Stimulated activated CD4-positive, alpha-beta T cell treated with anti-CD3 and anti-CD28 coated beads, Interleukin-15, amount 100 ng/mL, for 1 hour (primary cell): Measurements from ENCODE around the gene FIG4.
"Not testable (repeated sequence)": the region's sequence is repeated elsewhere in the genome, so short reads cannot be mapped to it uniquely, and the experiment has no call there.

ENCODE experiments used
- DNase-seq, 2 donors: peaks; one replicate each; pipeline ENCODE4 v3.0.0-alpha.2; 2020; ENCODE audit warnings: low read depth in 1 of 2, low spot score in 1 of 2

Gene FIG4

DNA sequence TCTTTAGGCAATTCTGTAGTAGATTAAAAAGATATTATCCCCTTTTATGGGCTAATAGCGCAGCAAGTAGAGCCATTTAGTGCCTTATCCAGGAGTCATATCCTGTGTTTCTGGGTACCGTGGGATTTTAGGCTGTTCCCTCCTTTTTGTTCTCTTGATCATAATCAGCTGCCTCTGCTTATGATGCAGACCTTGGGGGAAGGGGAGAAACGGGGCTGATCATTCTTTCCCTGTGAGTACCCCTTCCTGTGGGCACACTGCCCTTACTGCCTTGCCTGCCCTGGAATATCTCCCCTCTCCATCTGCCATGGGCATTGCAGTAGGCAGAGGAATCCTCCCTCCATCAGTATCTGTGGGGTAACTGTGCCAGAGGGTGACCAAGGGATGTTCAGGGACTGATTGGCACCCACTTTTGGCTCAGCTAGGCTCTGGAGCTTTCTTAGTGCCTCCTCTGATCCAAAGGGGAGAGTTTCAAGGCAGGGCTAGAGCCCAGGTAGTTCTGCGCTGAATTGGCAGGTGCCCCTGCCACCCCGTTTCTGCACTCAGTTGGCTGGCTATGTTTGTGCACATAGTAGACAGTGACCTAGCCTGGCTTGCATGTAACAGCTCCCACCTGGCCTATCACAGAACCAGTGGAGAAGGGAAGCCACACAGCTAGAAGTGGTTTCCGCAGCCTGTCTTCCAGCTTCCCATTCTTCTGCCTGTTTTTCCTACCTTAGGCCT is 103.3 kb downstream of the FIG4 start:
- DNase-seq, result no peak

DNA sequence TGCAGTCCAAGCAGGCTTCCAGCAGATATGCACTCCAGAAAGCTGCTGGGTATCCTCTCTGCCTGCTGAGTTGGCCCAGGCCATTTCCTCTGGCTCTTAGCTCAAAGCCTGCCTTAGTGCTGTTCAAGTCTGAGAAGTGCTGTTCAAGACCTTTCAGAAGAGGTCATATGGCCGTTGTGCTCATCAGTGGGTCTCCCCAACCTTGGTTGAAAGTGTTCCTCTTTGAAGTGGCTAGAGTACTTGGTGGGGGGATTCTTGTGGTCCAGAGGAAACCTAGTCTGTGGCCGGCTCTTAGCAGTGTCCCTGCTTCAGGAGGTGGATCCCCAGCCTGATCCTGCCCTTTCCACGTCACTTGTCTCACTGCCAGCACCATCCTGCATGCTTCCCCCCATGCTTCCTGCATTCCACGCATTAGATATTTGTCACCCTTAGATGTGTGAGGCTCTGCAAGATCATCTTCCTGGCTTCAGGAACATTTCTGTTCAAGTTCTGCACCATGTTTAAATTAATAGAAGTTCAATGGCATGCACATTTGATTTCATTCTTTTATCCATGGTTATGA is 105.0 kb downstream of the FIG4 start:
- DNase-seq, result no peak

DNA sequence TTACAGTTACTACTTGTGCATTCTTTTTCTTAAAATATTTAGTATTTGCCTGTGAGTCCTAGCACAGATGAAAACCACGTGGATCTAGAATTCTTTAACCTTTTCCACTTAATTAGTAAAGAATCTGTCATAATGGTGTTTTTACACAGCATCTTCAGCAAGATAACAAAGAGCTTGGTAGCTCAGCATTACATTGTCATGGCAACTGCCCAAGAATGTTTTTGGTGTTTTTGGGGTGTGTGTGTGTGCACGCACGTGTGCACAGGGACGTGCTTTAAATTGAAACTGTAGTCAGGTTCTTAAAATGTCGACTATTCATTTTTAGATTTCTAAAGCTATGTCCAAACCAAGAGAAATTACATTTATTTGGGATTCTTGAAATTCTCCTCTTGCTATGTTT is 108.0 kb downstream of the FIG4 start:
- no peak for DNase-seq

DNA sequence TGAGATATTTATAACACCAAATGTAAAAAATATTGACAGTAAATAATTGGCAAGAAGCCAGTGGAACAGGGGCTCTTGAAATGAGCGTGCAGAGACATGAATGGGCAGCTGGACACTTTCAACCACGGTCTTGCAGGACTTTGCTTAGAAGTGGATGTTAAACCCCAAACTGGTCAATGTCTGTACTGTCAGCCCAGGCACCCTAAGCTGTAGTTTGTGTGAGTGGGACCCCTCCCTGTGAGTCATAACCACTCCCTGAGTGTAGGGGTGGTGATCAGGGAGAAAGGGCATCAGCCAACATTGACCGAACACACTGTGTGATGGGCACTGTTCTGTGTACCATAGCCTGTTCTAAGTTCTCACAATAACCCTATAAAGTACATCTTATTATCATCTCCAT is 108.6 kb downstream of the FIG4 start:
- no peak for DNase-seq

DNA sequence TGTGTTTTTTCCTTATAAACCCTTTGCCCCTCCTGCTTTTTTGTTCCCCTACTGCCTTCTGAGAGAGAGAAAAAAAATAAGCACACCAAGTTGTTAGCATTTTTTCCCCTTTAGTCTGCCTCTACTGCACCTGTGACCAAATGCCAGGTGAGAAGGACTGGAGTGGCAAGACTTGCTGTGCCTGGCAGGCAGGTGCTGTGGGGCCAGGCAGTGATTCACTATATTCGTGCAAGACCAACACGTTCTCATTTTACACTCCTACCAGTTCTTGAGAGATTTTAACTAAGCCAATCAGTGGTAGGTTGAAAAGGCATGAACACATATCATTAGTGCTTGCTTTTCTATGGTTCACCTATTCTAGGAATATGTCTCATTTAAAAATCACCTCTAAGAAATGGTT is 109.7 kb downstream of the FIG4 start:
- no peak for DNase-seq

DNA sequence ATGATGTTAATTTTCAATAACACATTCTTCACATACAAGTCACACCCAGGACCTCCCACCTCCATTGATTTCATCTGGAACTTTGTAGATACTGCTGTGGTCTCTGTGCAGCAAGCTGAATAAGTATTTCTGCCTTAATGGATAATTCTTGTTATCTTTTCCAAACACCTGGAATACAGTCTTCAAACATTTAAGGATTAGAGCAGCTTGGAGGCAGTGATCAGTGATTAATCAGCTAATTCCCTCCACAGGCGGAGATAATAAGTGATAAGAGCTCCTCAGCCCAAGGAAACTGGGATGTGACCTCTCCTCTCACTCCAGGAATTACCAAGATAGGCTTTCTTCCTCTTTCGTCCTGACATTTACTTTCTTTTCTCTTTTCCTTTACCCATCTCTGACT is 110.7 kb downstream of the FIG4 start:
- DNase-seq, result no peak

DNA sequence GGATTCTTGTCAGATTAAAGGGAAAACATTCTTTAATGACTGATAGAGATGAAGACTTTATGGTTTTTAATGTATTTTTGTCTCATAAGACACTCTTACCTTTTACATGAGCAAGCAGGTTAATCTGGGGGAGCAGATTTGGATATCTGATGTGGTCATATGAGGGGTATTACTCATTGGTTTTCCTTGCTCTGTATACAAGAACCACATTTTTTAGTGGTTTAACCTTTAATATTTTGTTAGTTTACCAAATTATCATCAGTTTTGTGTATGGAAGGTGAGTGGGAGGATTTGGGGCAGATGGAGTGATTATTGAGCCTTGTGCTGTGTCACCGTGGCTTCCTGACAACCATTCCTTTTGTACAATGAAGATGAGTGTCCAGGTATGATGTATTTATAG is 112.9 kb downstream of the FIG4 start:
- DNase-seq, result no peak

DNA sequence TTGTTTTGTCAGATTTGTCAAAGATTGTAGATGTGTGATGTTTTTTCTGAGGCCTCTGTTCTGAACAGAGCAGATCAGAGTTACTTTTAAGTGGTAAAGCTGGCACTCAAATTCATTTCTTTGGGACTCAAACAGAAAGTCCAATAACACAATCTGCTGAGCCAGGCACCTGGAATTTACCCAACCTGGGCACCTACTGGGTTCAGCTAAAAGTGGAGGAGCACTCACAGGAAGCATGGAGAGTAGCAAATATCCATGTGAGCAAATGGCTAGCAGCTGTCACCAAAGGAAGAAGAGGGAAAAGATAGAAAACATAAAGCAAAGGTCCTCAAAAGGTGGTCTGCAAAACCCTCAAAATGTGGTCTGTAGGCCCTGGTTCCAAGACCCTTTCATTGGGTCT is 116.8 kb downstream of the FIG4 start:
- no peak for DNase-seq

DNA sequence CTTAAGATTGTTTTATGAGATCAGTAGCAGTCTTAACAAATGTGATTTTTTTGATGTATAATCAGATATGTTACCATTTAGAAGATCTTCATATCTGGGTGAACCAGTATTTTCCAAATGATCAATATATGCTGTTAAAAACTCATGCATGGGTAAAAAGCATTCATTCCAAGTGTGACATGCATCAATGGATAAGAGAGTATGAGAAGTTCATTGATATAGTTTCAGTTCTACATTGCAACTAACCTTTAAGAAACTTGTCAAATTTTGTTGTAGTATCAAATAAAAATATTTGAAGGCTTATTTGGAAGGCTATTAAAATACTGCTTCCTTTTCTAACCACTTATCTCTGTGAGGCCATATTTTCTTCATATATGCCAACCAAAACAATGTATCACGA is 117.7 kb downstream of the FIG4 start:
- no peak for DNase-seq

DNA sequence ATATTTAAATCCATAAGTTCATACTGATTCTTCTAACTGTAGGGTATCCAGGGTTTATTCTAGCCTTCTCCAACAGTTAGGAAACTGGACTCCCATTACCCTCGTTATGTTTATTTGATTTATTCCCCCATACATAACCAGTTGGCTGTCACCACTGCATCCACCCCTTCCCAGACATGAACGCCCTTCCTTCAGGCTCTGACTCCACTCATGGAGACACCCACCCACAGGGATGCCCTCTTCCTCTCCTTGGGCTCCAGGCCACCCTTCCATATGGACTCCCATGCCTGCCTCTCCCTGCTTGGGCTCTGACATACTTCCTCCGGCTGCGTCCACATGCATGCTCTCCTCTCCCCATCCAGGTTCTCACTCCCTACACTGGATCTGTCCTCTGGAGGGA is 124.0 kb downstream of the FIG4 start:
- no peak for DNase-seq

DNA sequence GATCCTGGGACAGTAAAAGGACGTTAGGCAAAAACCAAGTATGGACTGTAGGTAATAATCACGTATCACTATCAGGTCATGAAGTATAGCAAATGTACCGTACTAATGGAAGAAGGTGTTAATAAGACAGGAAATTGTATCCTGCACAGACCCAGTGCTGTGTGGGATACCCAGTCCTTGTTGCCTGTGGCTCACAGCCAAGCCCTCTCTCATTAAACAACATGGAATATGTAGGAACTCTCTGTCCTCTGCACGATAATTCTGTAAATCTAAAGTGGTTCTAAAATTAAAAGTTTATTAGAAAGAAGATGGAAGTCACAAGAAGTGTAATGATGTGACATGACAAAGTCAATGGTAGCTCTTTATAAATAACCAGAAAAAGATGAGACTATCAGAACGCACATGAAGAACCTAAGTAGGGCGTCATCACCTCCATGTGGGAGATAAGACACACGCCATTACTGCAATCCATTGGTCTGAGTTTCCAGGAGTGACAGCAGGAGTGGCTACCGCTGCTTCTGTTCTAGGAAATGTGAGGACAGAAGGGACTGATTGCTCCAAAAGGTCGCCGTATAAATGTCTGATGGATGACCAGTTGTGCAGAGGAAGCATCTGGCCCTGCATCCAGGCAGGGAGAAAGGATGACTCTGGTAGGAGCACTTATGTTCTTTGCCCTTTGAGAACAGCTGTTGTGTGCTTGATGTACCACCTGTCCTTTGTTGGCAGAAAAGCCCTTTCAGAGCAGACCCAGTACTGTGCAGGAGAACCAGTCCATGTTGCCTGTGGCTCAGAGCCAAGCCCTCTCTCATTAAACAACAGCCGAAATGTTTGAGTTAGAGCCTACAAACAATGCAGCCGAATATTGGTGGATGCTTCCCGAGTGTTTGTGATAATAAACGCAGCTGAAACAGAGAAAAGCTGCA is 125.6 kb downstream of the FIG4 start:
- DNase-seq, result no peak

DNA sequence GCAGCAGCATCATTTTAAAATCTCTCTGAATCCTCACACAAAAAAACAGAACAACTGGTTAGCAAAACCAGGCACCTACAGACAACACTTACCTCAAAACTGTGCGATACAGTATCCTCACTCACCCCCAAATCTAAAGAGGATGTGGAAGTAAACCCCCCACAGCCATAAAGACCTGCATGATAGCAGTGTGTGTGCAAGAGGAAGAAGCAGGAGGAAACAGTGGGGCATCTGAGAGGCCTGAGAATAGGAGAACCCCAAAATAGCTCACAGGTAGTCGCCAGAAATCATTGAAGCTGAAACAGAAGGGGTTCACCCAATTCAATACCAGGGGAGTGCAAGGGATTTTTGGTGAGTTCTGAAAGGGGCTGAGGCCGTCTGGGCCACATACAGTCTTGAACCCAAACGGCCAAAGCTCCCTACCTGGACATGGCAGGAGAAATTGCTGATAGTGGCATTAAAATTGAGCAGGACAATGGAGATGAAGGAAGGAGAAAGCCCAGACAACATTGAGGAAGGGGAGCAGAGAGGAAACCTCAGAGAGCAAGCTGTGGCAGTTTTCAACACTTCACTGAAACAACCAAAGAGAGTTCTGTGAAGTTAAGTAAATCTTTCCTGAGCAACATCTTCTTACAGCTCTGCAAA is 129.7 kb downstream of the FIG4 start:
- no peak for DNase-seq

DNA sequence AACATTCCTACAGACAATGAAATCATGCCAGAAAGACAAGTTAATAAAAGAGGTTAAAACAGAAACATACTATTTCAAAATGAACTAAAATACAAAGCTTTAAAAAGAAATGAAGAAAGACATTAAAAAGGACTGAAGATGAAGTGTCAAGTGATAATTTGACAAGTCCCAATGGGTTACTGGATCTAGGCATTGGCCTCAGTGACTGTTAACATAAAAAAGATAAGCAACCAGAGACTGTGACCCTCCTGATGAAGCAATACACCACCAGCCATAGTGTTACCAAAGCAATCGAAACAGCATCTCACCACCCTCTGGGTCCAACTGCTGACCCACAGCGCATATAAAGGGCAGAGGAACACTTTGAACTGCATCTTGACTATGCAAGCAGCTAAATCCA is 130.3 kb downstream of the FIG4 start:
- no peak for DNase-seq

DNA sequence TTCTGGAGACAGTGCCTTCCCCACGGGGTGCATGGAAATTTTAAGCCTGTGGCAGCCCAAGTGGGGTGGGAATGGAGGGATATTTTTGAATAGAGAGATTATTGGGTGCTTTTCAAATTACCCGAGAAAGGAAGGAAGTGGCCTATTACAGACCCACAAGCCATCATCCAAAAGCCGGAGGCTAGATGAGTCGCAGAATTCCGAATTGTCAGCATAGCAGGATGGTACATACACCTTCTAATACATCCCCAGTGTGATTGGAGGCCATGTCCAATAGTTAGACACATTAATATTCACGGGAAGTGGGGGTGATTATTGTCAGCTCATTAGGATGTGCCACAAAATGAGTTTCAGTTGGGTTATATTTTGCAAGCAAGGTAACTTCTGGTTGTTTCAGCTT is 133.0 kb downstream of the FIG4 start:
- DNase-seq, result no peak

DNA sequence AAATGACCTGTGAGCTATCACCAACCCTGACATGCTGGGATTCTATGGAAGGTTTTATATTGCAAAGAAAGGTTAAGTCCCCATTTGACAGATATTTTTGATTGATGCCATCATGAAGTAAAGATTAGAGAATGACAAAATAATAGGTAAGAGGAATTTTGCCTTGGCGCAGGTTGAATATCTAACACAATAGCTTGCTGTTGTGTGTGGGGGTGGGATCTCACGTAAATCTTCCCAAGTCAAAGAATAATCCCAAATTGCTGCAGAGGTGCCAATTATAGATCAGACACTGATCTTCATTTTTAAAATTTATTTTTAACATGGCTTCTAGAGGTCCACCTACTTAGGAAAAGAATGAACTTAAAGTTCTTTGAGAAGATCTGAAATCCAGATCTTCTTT is 135.5 kb downstream of the FIG4 start:
- DNase-seq, result no peak

DNA sequence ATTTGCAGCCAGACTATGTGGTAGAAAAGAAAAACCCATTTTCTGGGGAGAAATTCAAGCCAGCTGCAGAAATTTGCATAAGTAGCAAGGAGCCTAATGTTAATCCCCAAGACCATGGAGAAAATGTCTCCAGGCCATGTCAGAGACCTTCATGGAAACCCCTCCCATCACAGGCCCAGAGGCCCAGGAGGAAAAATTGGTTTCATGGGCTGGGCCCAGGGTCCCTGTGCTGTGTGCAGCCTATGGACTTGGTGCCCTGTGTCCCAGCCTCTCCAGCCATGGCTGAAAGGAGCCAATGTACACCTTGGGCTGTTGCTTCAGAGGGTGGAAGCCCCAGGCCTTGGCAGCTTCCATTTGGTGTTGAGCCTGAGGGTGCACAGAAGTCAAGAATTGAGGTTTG is 140.3 kb downstream of the FIG4 start:
- not testable (repeated sequence) for DNase-seq

DNA sequence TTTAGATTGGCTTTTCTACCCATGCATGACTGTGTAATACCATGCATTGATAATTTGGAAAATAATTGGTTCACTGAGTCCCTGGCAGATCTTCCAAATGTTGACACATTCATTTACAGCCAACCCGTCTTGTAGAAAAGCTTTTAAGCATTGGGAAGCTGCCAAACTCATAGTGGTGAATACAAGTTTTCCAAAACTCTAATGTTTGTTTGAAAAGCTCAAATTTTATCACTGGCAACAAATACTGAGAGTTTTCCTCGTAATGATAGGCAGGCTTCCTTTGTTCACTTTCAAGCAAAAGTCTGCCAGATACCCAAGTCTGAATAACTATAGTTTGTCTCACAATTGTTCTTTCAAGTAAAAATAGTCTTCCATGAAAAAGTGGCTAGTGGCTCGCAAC is 143.0 kb downstream of the FIG4 start:
- no peak for DNase-seq

DNA sequence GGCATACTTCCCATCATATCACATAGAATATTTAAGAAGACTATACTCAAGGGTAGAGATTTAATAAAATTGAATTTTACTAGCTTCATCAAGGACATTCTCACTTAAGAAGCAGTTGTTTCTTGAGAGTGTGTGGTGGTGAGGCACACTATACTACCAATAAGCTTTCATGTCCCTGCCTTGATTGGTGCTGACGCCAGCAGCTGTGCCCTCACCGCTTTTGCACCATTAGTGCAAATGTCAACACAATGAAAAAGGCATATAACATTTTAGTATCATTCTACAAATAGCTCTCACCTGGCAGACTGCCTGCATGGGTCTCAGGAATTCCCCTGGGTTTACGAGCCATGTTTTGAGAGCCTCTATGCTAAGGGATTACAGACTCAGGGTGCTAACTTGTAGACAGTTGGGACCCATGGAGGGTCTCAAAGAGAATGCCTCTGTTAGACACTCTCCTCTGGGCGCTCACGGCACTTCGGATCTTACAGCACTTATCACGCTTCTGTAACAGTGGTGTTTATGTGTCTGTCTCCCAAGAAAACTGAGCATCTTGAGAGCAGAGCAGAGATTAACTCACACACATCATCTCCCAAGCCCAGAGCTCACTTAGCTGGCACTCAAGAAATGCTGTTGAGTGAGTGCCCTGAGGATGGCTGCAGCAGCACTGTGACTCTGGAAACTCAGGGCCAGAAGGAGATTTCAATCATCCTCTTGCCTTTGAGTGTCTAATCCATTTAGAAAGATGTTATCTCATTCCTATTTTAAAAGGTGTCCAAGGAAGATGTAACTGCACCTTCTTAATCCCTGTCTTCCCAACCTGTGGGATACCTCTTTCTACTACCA is 143.7 kb downstream of the FIG4 start:
- no peak for DNase-seq

DNA sequence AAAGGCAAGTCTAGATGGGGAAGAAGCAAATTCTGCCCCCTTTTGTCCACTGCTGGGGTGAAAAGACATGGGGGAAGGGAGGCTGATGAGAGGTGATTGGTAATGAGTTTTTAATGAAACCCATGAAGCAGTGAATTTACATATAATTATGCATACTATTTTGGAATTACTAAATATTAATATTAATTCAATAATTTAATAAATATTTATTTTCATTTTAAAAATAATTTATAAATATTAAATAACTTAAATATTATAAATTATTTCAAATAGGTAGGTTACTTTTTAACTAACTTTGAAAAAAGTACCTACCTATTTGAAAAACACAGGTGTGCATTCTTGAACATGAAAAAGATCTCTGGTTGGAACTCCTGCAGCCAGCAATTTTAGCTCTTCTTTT is 148.9 kb downstream of the FIG4 start:
- no peak for DNase-seq

DNA sequence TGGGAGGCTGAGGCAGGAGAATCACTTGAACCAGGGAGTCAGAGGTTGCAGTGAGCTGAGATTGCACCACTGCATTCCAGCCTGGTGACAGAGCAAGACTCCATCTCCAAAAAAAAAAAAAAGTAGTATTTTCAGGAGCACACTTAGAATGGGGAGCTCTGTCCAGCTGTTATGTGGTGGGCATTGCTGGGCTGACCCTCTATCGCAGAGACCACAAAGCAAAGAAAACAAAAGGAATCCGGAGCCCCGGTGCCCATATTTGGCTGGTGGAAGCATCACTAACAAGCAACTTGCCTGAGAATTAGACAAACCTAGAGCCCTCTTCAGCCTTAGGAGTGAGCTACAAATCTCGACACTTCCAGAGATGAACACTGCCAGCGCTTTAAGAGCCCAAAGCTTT is 149.7 kb downstream of the FIG4 start:
- no peak for DNase-seq

DNA sequence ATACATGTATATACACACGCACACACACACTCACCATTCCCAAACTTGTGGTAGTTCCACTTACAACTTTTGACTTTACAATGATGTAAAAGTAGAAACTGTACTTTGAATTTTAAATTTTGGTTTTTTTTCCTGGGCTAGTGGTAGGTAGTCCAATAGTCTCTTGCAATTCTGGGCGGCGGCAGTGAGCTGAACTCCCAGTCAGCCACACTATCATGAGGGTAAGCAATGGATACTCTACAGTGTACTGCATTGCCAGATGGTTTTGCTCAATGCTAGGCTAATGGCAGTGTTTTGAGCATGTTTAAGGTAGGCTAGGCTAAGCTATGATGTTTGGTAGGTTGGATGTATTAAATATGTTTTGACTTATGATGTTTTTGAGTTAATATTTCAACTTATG is 150.8 kb downstream of the FIG4 start:
- DNase-seq, result no peak
